ENCODE measurements around the gene NFATC3.

DNA sequence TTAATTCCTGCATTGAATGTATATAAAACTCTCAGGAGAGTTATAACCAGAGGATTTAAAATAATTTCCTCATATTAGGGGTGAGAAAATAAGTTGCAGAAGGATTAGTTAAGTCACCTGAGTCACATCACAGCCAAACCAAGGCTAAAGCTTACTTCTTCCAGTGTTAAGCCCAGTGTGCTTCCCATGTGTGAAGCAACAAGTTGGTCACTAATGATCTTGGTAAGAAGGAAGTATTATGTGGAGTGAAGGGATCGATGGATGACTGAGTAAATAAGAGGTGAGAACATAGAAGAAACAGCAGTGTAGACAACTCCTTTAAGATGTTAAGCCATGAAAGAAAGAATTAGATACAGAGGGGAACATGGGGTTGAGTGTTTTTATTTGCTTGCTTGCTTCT lies 130.1 kb downstream of the NFATC3 start:
- no peak for TF ChIP-seq EZH2 (IDR thresholded peaks at IDR 0.05; ENCODE audit: borderline replicate concordance, low read length)
- TF ChIP-seq, protein P1, sequence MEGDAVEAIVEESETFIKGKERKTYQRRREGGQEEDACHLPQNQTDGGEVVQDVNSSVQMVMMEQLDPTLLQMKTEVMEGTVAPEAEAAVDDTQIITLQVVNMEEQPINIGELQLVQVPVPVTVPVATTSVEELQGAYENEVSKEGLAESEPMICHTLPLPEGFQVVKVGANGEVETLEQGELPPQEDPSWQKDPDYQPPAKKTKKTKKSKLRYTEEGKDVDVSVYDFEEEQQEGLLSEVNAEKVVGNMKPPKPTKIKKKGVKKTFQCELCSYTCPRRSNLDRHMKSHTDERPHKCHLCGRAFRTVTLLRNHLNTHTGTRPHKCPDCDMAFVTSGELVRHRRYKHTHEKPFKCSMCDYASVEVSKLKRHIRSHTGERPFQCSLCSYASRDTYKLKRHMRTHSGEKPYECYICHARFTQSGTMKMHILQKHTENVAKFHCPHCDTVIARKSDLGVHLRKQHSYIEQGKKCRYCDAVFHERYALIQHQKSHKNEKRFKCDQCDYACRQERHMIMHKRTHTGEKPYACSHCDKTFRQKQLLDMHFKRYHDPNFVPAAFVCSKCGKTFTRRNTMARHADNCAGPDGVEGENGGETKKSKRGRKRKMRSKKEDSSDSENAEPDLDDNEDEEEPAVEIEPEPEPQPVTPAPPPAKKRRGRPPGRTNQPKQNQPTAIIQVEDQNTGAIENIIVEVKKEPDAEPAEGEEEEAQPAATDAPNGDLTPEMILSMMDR (IDR thresholded peaks at IDR 0.05; ENCODE audit: low read length): no peak
